ENCODE data around the gene LARP4B.

- TF ChIP-seq CTCF (IDR thresholded peaks at IDR 0.05) = no peak
- TF ChIP-seq SIN3A (IDR thresholded peaks at IDR 0.05; ENCODE audit: borderline replicate concordance, low read depth, low read length) = no peak
- no peak for TF ChIP-seq MEF2A (IDR thresholded peaks at IDR 0.05; ENCODE audit: borderline replicate concordance, low read depth)
- no peak for TF ChIP-seq EP300 (IDR thresholded peaks at IDR 0.05; ENCODE audit: borderline replicate concordance in 1 of 2, low read depth in 1 of 2, low read length in 1 of 2)
- TF ChIP-seq, protein P1, sequence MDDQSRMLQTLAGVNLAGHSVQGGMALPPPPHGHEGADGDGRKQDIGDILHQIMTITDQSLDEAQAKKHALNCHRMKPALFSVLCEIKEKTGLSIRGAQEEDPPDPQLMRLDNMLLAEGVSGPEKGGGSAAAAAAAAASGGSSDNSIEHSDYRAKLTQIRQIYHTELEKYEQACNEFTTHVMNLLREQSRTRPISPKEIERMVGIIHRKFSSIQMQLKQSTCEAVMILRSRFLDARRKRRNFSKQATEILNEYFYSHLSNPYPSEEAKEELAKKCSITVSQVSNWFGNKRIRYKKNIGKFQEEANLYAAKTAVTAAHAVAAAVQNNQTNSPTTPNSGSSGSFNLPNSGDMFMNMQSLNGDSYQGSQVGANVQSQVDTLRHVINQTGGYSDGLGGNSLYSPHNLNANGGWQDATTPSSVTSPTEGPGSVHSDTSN (IDR thresholded peaks at IDR 0.05) = no peak
- TF ChIP-seq, protein P2, sequence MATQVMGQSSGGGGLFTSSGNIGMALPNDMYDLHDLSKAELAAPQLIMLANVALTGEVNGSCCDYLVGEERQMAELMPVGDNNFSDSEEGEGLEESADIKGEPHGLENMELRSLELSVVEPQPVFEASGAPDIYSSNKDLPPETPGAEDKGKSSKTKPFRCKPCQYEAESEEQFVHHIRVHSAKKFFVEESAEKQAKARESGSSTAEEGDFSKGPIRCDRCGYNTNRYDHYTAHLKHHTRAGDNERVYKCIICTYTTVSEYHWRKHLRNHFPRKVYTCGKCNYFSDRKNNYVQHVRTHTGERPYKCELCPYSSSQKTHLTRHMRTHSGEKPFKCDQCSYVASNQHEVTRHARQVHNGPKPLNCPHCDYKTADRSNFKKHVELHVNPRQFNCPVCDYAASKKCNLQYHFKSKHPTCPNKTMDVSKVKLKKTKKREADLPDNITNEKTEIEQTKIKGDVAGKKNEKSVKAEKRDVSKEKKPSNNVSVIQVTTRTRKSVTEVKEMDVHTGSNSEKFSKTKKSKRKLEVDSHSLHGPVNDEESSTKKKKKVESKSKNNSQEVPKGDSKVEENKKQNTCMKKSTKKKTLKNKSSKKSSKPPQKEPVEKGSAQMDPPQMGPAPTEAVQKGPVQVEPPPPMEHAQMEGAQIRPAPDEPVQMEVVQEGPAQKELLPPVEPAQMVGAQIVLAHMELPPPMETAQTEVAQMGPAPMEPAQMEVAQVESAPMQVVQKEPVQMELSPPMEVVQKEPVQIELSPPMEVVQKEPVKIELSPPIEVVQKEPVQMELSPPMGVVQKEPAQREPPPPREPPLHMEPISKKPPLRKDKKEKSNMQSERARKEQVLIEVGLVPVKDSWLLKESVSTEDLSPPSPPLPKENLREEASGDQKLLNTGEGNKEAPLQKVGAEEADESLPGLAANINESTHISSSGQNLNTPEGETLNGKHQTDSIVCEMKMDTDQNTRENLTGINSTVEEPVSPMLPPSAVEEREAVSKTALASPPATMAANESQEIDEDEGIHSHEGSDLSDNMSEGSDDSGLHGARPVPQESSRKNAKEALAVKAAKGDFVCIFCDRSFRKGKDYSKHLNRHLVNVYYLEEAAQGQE (IDR thresholded peaks at IDR 0.05; ENCODE audit: low read depth, low read length) = no peak
- no peak for TF ChIP-seq NRF1 (IDR thresholded peaks at IDR 0.05; ENCODE audit: low read depth, low read length)
- TF ChIP-seq, protein P3, sequence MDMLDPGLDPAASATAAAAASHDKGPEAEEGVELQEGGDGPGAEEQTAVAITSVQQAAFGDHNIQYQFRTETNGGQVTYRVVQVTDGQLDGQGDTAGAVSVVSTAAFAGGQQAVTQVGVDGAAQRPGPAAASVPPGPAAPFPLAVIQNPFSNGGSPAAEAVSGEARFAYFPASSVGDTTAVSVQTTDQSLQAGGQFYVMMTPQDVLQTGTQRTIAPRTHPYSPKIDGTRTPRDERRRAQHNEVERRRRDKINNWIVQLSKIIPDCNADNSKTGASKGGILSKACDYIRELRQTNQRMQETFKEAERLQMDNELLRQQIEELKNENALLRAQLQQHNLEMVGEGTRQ (IDR thresholded peaks at IDR 0.05; ENCODE audit: borderline replicate concordance, low read depth, low read length) = no peak
Observed at GRCh38 chr10:806451-807162, 124.9 kb downstream of the LARP4B start.
